ENCODE results near the gene RTL9. TPM values are rescaled to one million over a fixed set of nuclear protein-coding genes. Genes with fewer than 3 reads are reported as not detected.

The RTL9 gene
- total RNA-seq, 2 donors from 2014 or later, result 0.07 to 0.27 TPM

- Histone ChIP-seq H3K27ac (no peak overlapping the region), H3K4me1 (ENCODE audit: control insufficient read depth in 1 of 2, low read depth in 2 of 2) (no peaks in the 10 kb centered on the region), H3K9me3 (no peaks in the 10 kb centered on the region), H3K36me3 (no peaks in the 10 kb centered on the region), H3K27me3 (replicated peaks; ENCODE audit: insufficient read depth) (no peaks in the 10 kb centered on the region), H3K4me3 (peak overlapping the region; percentile 83)
- ATAC-seq (ENCODE audit: insufficient number of reproducible peaks, low FRiP score, low read depth) (no peak), DNase-seq (ENCODE audit: low spot score) (no peak)
- TF ChIP-seq CTCF (IDR thresholded peaks at IDR 0.05), result no peak
Observed at GRCh38 chrX:110316351-110317060, 42.1 kb upstream of the RTL9 start.

GRCh38 chrX:110317061-110317819 is 41.4 kb upstream of the RTL9 start:
- no peak for TF ChIP-seq CTCF (IDR thresholded peaks at IDR 0.05)
- Histone ChIP-seq H3K27me3 (replicated peaks; ENCODE audit: insufficient read depth) (no peaks in the 10 kb centered on the region), H3K27ac (peak overlapping the region in 1 of 2 donors; percentile 22), H3K4me3 (peak overlapping the region; percentile 83), H3K4me1 (ENCODE audit: control insufficient read depth in 1 of 2, low read depth in 2 of 2) (no peaks in the 10 kb centered on the region), H3K36me3 (no peaks in the 10 kb centered on the region), H3K9me3 (no peaks in the 10 kb centered on the region)
- no peak for DNase-seq (ENCODE audit: low spot score)
- no peak for ATAC-seq (ENCODE audit: insufficient number of reproducible peaks, low FRiP score, low read depth)

- peak within 1 kb of the TSS; percentile 83 for H3K4me3 ChIP-seq
- peak; percentile 36 for DNase-seq (ENCODE audit: low spot score)
- TF ChIP-seq CTCF (IDR thresholded peaks at IDR 0.05), result no peak
- peak; percentile 69 for ATAC-seq (ENCODE audit: insufficient number of reproducible peaks, low FRiP score, low read depth)
- no peaks in the 10 kb centered on the region for H3K4me1 ChIP-seq (ENCODE audit: control insufficient read depth in 1 of 2, low read depth in 2 of 2)
- no peaks in the 10 kb centered on the region for H3K36me3 ChIP-seq
- no peaks in the 10 kb centered on the region for H3K27me3 ChIP-seq (replicated peaks; ENCODE audit: insufficient read depth)
- H3K27ac ChIP-seq, result peak within 1 kb of the TSS; percentile 22 to 55
- no peaks in the 10 kb centered on the region for H3K9me3 ChIP-seq
Observed at GRCh38 chrX:110317820-110318663, 40.6 kb upstream of the RTL9 start, which contains the start of gene AMMECR1. Gene AMMECR1 (minus strand): TSS chrX:110318085. CDS start chrX:110318071, 14 bp downstream.

- peak overlapping the region; percentile 83 for H3K4me3 ChIP-seq
- no peaks in the 10 kb centered on the region for H3K9me3 ChIP-seq
- DNase-seq (ENCODE audit: low spot score) (no peak), ATAC-seq (ENCODE audit: insufficient number of reproducible peaks, low FRiP score, low read depth) (no peak)
- H3K36me3 ChIP-seq, result no peaks in the 10 kb centered on the region
- H3K27ac ChIP-seq, result no peak overlapping the region
- no peaks in the 10 kb centered on the region for H3K27me3 ChIP-seq (replicated peaks; ENCODE audit: insufficient read depth)
- no peaks in the 10 kb centered on the region for H3K4me1 ChIP-seq (ENCODE audit: control insufficient read depth in 1 of 2, low read depth in 2 of 2)
- TF ChIP-seq CTCF (IDR thresholded peaks at IDR 0.05), result no peak
Observed at GRCh38 chrX:110318664-110318968, 40.0 kb upstream of the RTL9 start.

Data from thoracic aorta (tissue), 2 donors.